Fibroblast of mammary gland (primary cell): ENCODE measurements around the gene PTCD1.

Source experiments
- DNase-seq: peaks from one replicate; pipeline ENCODE4 v3.0.0-alpha.2; 2010; ENCODE audit warnings: low read depth
- H3K4me3 ChIP-seq: 2 replicates; pipeline ENCODE4 v1.5.1; 2011; ENCODE audit warnings: low read depth, mild to moderate bottlenecking, low read length, moderate library complexity; ENCODE audit not compliant: control insufficient read depth
- TF ChIP-seq, protein P1 (sequence below): conservative IDR thresholded peaks from 2 replicates; pipeline ENCODE4 v1.5.1; 2011; ENCODE audit warnings: low read depth, low read length, inconsistent platforms; ENCODE audit not compliant: control insufficient read depth, insufficient read depth

Gene PTCD1

DNA sequence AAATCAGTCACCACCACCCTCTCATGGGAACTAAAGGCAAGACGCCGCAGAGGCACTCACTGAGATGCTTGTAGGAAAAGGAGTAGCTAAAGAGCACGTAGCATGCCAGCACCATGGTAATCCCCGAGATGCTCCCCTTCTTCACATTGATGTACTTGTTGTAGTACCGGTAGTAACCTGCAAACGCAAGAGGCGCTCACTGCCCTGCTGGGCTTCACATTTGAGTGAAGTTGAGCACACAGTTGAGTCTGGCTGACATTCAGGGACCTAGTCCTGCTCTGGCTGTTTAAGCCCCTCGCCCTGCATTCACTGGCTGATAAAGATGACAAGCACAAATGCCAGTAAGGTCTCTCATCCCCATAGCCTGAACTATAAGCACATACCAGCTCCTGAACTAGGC lies 20.5 kb upstream of the PTCD1 start:
- TF ChIP-seq, protein P1, sequence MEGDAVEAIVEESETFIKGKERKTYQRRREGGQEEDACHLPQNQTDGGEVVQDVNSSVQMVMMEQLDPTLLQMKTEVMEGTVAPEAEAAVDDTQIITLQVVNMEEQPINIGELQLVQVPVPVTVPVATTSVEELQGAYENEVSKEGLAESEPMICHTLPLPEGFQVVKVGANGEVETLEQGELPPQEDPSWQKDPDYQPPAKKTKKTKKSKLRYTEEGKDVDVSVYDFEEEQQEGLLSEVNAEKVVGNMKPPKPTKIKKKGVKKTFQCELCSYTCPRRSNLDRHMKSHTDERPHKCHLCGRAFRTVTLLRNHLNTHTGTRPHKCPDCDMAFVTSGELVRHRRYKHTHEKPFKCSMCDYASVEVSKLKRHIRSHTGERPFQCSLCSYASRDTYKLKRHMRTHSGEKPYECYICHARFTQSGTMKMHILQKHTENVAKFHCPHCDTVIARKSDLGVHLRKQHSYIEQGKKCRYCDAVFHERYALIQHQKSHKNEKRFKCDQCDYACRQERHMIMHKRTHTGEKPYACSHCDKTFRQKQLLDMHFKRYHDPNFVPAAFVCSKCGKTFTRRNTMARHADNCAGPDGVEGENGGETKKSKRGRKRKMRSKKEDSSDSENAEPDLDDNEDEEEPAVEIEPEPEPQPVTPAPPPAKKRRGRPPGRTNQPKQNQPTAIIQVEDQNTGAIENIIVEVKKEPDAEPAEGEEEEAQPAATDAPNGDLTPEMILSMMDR: peak; percentile 47
- DNase-seq: peak; percentile 44
- no peak overlapping the region for H3K4me3 ChIP-seq

DNA sequence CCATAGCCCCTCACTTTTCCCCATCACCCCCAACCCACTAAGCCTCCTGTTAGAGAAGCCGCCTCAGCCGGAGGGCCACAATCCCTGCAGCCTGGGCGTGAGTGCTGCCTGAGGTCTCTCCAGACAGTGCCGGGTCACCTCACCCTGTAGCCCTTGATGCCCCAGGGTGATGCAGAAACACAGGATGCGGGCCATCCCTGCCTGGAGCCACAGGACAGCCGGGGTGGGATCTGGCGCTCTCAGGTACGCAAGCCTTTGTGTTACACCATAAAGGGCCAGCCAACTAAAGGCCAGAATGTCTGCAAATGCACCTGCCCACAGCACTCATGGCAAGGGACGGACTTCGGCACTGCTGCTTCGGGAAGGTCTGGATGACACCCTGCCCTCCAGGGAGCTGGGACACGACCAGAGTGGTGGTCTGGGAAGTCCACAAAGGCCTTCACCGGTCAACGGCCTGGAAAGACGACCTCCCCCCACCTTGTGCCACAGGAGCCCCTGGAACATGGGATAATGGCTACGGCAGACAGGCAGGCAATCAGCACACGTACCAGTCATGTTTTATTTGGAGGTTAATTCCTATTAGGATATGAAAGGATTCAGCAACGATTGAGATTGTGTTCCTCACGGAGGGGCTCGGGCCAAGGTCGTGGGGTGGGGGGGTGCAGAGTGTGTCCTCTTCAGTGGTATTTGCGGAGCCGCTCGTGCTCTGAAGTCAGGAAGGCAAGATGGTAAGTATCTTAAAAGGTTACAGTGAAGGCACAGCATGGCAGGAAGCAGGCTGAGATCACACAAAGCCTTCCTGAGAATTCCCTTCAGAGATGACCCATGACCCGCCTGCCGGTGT lies 19.3 kb upstream of the PTCD1 start:
- no peak overlapping the region for H3K4me3 ChIP-seq
- TF ChIP-seq, protein P1: no peak
- DNase-seq: no peak

DNA sequence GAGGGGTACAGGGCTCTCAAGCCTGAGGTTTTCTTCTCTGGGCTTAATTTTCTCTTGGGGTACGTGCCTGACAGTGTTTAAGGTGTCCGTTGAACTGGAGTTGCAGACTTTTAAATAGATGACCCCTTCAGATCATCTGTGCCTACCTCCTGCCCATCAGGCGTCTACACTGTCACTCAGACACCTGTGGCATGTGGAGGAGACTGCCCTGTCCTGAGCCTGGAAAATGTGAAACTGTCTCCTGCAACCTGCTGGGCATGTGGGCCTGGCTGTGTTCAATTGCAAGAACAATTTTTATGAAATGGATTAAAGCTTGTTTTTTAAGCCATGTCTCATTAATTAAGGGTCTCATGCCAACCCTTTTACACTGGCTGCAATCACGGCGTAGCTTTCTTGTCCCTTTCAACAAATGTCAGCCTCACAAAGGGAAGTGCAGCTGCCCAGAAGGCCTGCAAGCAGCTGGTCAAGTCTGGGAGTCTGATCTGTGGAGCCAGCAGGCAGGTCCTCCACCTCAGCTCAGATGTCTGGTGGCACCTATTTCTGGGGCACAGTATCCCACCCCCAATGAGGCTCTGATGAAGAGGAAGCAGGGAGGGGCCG lies 18.6 kb upstream of the PTCD1 start:
- TF ChIP-seq, protein P1: no peak
- H3K4me3 ChIP-seq: no peak overlapping the region
- DNase-seq: no peak

DNA sequence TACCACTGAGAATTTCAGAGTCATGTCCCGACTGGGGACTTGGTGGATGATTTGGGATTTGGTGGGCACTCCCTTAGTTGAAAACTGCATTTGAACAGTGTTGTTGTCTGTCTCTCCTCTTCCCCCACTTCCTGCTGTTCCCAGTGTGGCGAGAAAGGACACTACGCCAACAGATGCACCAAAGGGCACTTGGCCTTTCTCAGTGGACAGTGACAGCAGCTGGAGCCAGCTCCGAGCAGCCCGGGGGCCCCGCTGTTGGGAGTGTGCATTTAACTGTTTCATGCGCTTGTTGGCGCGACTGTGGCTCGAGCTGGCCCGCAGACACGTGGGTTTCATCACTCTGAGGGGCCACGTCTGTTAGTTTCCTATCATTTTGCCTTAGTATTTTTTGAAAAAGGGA lies 17.7 kb upstream of the PTCD1 start:
- DNase-seq: no peak
- TF ChIP-seq, protein P1: no peak
- no peak overlapping the region for H3K4me3 ChIP-seq

DNA sequence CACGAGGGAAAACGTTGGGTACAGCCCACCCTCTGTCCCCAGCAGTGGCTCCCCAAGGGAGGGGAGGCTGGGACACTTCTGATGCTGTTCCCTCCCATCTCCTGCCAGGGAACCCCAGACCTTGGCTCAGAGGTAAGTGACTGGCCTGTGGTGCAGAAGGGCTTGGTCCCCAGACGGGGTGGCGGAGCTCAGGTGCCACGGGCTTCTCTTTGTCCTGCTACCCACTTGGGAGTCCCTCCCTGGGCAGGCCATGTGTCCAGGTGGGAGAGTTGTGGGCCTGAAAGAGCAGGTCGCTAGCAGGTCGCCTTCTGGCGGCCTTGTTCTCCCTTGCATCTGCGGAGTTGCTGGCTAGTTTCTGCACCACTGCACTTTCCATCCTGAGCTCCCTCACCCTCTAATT lies 17.3 kb upstream of the PTCD1 start:
- TF ChIP-seq, protein P1: no peak
- DNase-seq: no peak
- no peak overlapping the region for H3K4me3 ChIP-seq

DNA sequence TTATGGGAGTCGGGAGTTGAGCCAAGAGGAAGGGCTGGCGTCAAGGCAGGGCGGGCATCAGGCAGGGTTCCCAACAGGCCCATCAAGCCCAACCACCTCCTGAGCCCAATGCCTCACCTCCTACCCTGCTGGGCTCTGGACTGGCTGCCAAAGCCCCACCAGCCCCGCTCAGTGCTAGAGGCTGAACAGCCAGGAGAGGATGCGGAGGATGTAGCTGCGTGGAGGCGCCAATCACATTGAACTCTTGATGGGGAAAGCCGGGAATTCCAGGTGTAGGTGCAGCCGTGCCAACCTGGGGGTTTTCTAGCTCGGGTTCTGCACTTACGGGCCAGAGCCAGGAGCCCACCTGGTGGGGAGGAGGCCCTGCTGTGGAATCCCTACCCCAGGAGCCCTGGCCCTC lies 14.5 kb upstream of the PTCD1 start:
- no peak for DNase-seq
- H3K4me3 ChIP-seq: no peak overlapping the region
- TF ChIP-seq, protein P1: no peak
